Endothelial cell of umbilical vein (primary cell): ENCODE measurements around the gene MRPL53. TPM values are rescaled to one million over a fixed set of nuclear protein-coding genes. Genes with fewer than 3 reads are reported as not detected.

Experiments
- BruUV-seq: library from RNA; stranded (reverse); fragments of 400-500 nt; replicated peaks from 2 replicates; lab custom pipeline; 2021; lab: Mats Ljungman, UMichigan
- CTCF ChIA-PET: fragments of 300-600, 350-600 bp; sonication (Branson Sonifier 250); formaldehyde crosslinking; loops from one replicate; lab custom pipeline; 2021; ENCODE audit warnings: antibody characterized with exemption, inconsistent platforms; lab: Charles Lee
- POLR2A ChIA-PET: fragments of 300-600, 350-600 bp; sonication (Branson Sonifier 250); formaldehyde crosslinking; loops from one replicate; lab custom pipeline; 2021; ENCODE audit warnings: antibody characterized with exemption, inconsistent platforms; lab: Charles Lee
- DNase-seq: peaks from one replicate; pipeline ENCODE4 v3.0.0-alpha.2; 2011; ENCODE audit warnings: low read depth, low spot score
- FAIRE-seq: peaks from 2 replicates; lab custom pipeline; 2011; peaks lifted over from hg19 to GRCh38; lab: Jason Lieb, UNC
- H2AFZ ChIP-seq: 2 replicates; pipeline ENCODE4 v1.6.0; 2012; ENCODE audit warnings: low read depth, low read length, control low read depth, inconsistent platforms
- H3K27ac ChIP-seq: 2 replicates; pipeline ENCODE4 v1.5.1; 2011; ENCODE audit warnings: low read depth, mild to moderate bottlenecking, control low read depth, low read length, moderate library complexity; ENCODE audit not compliant: insufficient read depth
- H3K27me3 ChIP-seq, 2 experiments: 2 replicates each; pipeline versions ENCODE4 v1.6.0 to v1.6.1; 2011; ENCODE audit warnings: low read length in 2 of 2, mixed read lengths in 1 of 2; ENCODE audit not compliant: control insufficient read depth in 2 of 2, insufficient read depth in 2 of 2
- H3K36me3 ChIP-seq, 2 experiments: 2 replicates in 1 of 2; 3 replicates in 1 of 2; pipeline ENCODE4 v1.5.1; 2011; ENCODE audit warnings: low read length in 2 of 2, mild to moderate bottlenecking in 1 of 2, moderate library complexity in 1 of 2; ENCODE audit not compliant: control insufficient read depth in 2 of 2, insufficient read depth in 2 of 2; ENCODE audit errors: extremely low read depth in 1 of 2
- H3K4me1 ChIP-seq: 3 replicates; pipeline ENCODE4 v1.5.1; 2011; ENCODE audit warnings: mild to moderate bottlenecking, low read length; ENCODE audit not compliant: control insufficient read depth, insufficient read depth; ENCODE audit errors: extremely low read depth
- H3K4me2 ChIP-seq: 2 replicates; pipeline ENCODE4 v1.6.1; 2011; ENCODE audit warnings: low read length, control low read depth, mixed read lengths; ENCODE audit not compliant: insufficient read depth
- H3K4me3 ChIP-seq, 3 experiments: fragments of 200-600 bp in 1 of 3; sonication (generic), shearing (Covaris generic) in 1 of 3; replicated peaks in 1 of 3; 2 replicates each; pipeline ENCODE4 v1.5.1; 2011 to 2016; ENCODE audit warnings: control low read depth in 3 of 3, low read length in 3 of 3, mild to moderate bottlenecking in 2 of 3, inconsistent platforms in 1 of 3, low read depth in 1 of 3, moderate library complexity in 1 of 3; ENCODE audit not compliant: insufficient read depth in 1 of 3
- H3K79me2 ChIP-seq: 2 replicates; pipeline ENCODE4 v1.6.0; 2012; ENCODE audit warnings: low read length, inconsistent platforms; ENCODE audit not compliant: control insufficient read depth, insufficient read depth
- H3K9ac ChIP-seq: replicated peaks from 2 replicates; pipeline ENCODE3; 2011; ENCODE audit warnings: low read length, control low read depth; ENCODE audit not compliant: insufficient read depth; ENCODE audit errors: extremely low read depth
- H3K9me1 ChIP-seq: replicated peaks from 3 replicates; pipeline ENCODE4 v1.6.0; 2011; ENCODE audit warnings: mild to moderate bottlenecking, low read length; ENCODE audit not compliant: control insufficient read depth, insufficient read depth; ENCODE audit errors: extremely low read depth
- H3K9me3 ChIP-seq: replicated peaks from 2 replicates; pipeline ENCODE4 v1.5.1; 2012; ENCODE audit warnings: low read length, inconsistent platforms; ENCODE audit not compliant: control insufficient read depth, insufficient read depth
- H4K20me1 ChIP-seq: replicated peaks from 2 replicates; pipeline ENCODE3; 2011; ENCODE audit warnings: mild to moderate bottlenecking, low read length; ENCODE audit not compliant: control insufficient read depth, insufficient read depth; ENCODE audit errors: extremely low read depth
- CTCF ChIP-seq, 2 donors: IDR thresholded peaks; 1 replicate in 1 of 2; 2 replicates in 1 of 2; pipeline ENCODE4 v1.5.1; 2011; ENCODE audit warnings: low read length in 2 of 2, mild to moderate bottlenecking in 2 of 2, moderate library complexity in 2 of 2, control low read depth in 1 of 2, inconsistent platforms in 1 of 2, low read depth in 1 of 2; ENCODE audit not compliant: insufficient read depth in 1 of 2; ENCODE audit errors: extremely low read depth in 1 of 2
- FOS ChIP-seq: IDR thresholded peaks from 2 replicates; pipeline ENCODE4 v1.6.1; 2011; ENCODE audit warnings: mild to moderate bottlenecking, low read length, moderate library complexity, borderline replicate concordance; ENCODE audit not compliant: insufficient read depth
- GATA2 ChIP-seq: IDR thresholded peaks from 2 replicates; pipeline ENCODE4 v1.7.0; 2011; ENCODE audit warnings: low read depth, mild to moderate bottlenecking, moderate library complexity, mixed read lengths, low read length; ENCODE audit not compliant: insufficient read length, insufficient read depth
- JUN ChIP-seq: IDR thresholded peaks from 2 replicates; pipeline ENCODE4 v1.6.1; 2011; ENCODE audit warnings: borderline replicate concordance, low read depth; ENCODE audit not compliant: insufficient read length, insufficient read depth
- MYC ChIP-seq: IDR thresholded peaks from one replicate; pipeline ENCODE4 v1.6.1; 2011; ENCODE audit warnings: mild to moderate bottlenecking, low read depth, low read length
- POLR2A ChIP-seq: IDR thresholded peaks from 2 replicates; pipeline ENCODE4 v1.6.1; 2012; ENCODE audit warnings: low read depth, mild to moderate bottlenecking, control low read depth, low read length
- dilution Hi-C: fragments of 300-500 bp; cut with MboI; formaldehyde crosslinking; loops from one replicate; pipeline ENCODE4 v1.15.0; 2019; ENCODE audit warnings: low sequenced_read_pairs; ENCODE audit not compliant: extremely low pct_ligation_motif_present
- intact Hi-C: fragments of 100-400 bp; cut with micrococcal nuclease; formaldehyde crosslinking; loops from one replicate; pipeline ENCODE4 v1.10.0; 2022
- polyA plus RNA-seq, 4 experiments: library from polyadenylated mRNA; depleted of rRNA in 3 of 4; stranded (reverse) in 3 of 4; unstranded in 1 of 4; fragments of >200 nt; gene quantifications; 2 replicates each; pipeline versions ENCODE4 v1.2.1 to v1.2.3, GENCODE V29; 2011 to 2012; ENCODE audit warnings: missing spikeins in 1 of 4
- total RNA-seq: library from RNA; stranded (reverse); gene quantifications from 2 replicates; pipeline ENCODE4 v1.2.3, GENCODE V29; 2021

The MRPL53 gene
- total and polyA plus RNA-seq, 2 donors (not counting 3 experiments of a cell fraction or from before 2014, with no cell fraction given), result 68.7 to 69.7 TPM

- intact Hi-C loops, result loop anchor here (1.0 kb wide), 9 partner anchors 11 to 104 kb away; partner anchors contain the start of genes AUP1, HTRA2, INO80B and MRPL53
These were observed 10.6 kb upstream of the MRPL53 start, which contains the start of the genes CCDC142 and TTC31 for GRCh38 chr2:74482801-74483674. CCDC142 (minus strand) TSS chr2:74482998; CDS start chr2:74482837, 161 bp downstream. TTC31 (plus strand) TSS chr2:74483081; CDS start chr2:74483096, 15 bp downstream.

More at GRCh38 chr2:74482801-74483674, 10.6 kb upstream of the MRPL53 start, which contains the start of the genes CCDC142 and TTC31:
- H3K4me2 ChIP-seq, result peak within 1 kb of the TSS; percentile 68
- peak within 1 kb of the TSS; percentile 36 for H3K27ac ChIP-seq
- BruUV-seq, result TSS peak; percentile 74
- H3K9me1 ChIP-seq, result no peaks in the 10 kb centered on the region
- TF ChIP-seq FOS (no peak), POLR2A (peak; percentile 55), CTCF (IDR thresholded peaks at IDR 0.05; ENCODE audit: extremely low read depth in 1 of 2, insufficient read depth in 1 of 2, low read depth in 1 of 2, low read length in 2 of 2) (peak; percentile 89 to 93), MYC (no peak), JUN (no peak), GATA2 (no peak)
- H2AFZ ChIP-seq, result peak within 1 kb of the TSS; percentile 93
- ChIA-PET CTCF (interaction anchor here (0.8 to 5.6 kb wide), 19 partner anchors 10 to 233 kb away, joined by 3 to 82 read pairs (median 6); partner anchors contain the start of genes AUP1, DQX1, HTRA2 and INO80B), POLR2A (interaction anchor here (0.6 to 0.7 kb wide), 2 partner anchors 10 to 707 kb away, joined by 3 to 19 read pairs; partner anchors contain the start of gene MRPL53)
- H4K20me1 ChIP-seq, result no peaks in the 10 kb centered on the region
- dilution Hi-C loops, result no loop called here
- peak within 1 kb of the TSS; percentile 6 to 79 (median 66) for H3K4me3 ChIP-seq
- DNase-seq (peak; percentile 97), FAIRE-seq (peak; percentile 99)
- peak within 1 kb of the TSS; percentile 68 for H3K9ac ChIP-seq
- H3K4me1 ChIP-seq, result peaks cover 13% of the 10 kb centered on the region
- no peaks in the 10 kb centered on the region for H3K9me3 ChIP-seq
- H3K27me3 ChIP-seq, result no peaks in the 10 kb centered on the region
- peaks cover 16% of the 10 kb centered on the region for H3K79me2 ChIP-seq
- H3K36me3 ChIP-seq, result peaks cover 0 to 3% of the 10 kb centered on the region in 2 experiments
